Measurements from ENCODE around the gene ARFGAP3. TPM values are rescaled to one million over a fixed set of nuclear protein-coding genes. Genes with fewer than 3 reads are reported as not detected.

ARFGAP3 gene
- total RNA-seq, 1 experiment from 2014 or later: 27.0 TPM

GRCh38 chr22:42868751-42869251 lies 11.7 kb upstream of the ARFGAP3 start:
- intact Hi-C loops (cut with micrococcal nuclease; ENCODE audit: unreplicated experiment): no loop called here
- H3K4me1 ChIP-seq (ENCODE audit: control insufficient read depth, insufficient read depth, low read length): no peaks in the 10 kb centered on the region; the same call in 1 of the 2 replicates
- ATAC-seq (no peak), DNase-seq (ENCODE audit: low read depth, low spot score) (no peak)
- no peaks in the 10 kb centered on the region; the same call in 1 of the 2 replicates for H3K36me3 ChIP-seq (ENCODE audit: control insufficient read depth, insufficient read depth, low read length)
- ChIA-PET POLR2A (interaction anchor here (0.6 kb wide), 1 partner anchor 54 kb away, joined by 3 read pairs; no protein-coding TSS in a partner anchor), CTCF (interaction anchor here (0.6 to 0.7 kb wide), 2 partner anchors 34 to 186 kb away, joined by 4 to 6 read pairs; no protein-coding TSS in a partner anchor)
- no peaks in the 10 kb centered on the region for H3K27me3 ChIP-seq (ENCODE audit: control insufficient read depth, insufficient read depth, low read length)
- no peak overlapping the region for H3K4me3 ChIP-seq (ENCODE audit: low read depth in 2 of 2, low read length in 2 of 2)
- H3K27ac ChIP-seq (ENCODE audit: low read length): no peak overlapping the region
- no TSS peak for BruUV-seq (replicated peaks)
- TF ChIP-seq SIN3A (IDR thresholded peaks at IDR 0.05; ENCODE audit: borderline replicate concordance, insufficient read depth, low read depth, low read length) (no peak), REST (IDR thresholded peaks at IDR 0.05; ENCODE audit: insufficient read depth in 1 of 2, low read depth in 2 of 2, low read length in 1 of 2) (no peak), CTCF (IDR thresholded peaks at IDR 0.05) (no peak), TCF7L2 (IDR thresholded peaks at IDR 0.05; ENCODE audit: low read depth, low read length) (no peak), POLR2AphosphoS5 (IDR thresholded peaks at IDR 0.05; ENCODE audit: low read depth, low read length) (no peak)
- no peaks in the 10 kb centered on the region for H3K9me3 ChIP-seq (ENCODE audit: control insufficient read depth, insufficient read depth, low read depth, low read length)
- in situ Hi-C loops (cut with HindIII; ENCODE audit: low pct_unique_long_range_greater_than_20kb, low sequenced_read_pairs): no loop called here

GRCh38 chr22:42866100-42866499 lies 9.0 kb upstream of the ARFGAP3 start:
- intact Hi-C loops (cut with micrococcal nuclease; ENCODE audit: unreplicated experiment) (no loop called here), in situ Hi-C loops (cut with HindIII; ENCODE audit: low pct_unique_long_range_greater_than_20kb, low sequenced_read_pairs) (no loop called here)
- Histone ChIP-seq H3K27me3 (ENCODE audit: control insufficient read depth, insufficient read depth, low read length) (no peaks in the 10 kb centered on the region), H3K27ac (ENCODE audit: low read length) (no peak overlapping the region), H3K36me3 (ENCODE audit: control insufficient read depth, insufficient read depth, low read length) (no peaks in the 10 kb centered on the region), H3K9me3 (ENCODE audit: control insufficient read depth, insufficient read depth, low read depth, low read length) (no peaks in the 10 kb centered on the region), H3K4me3 (ENCODE audit: low read depth in 2 of 2, low read length in 2 of 2) (no peak overlapping the region), H3K4me1 (ENCODE audit: control insufficient read depth, insufficient read depth, low read length) (no peaks in the 10 kb centered on the region; the same call in 1 of the 2 replicates)
- ChIA-PET CTCF (no interaction called here), POLR2A (no interaction called here)
- no peak for TF ChIP-seq CTCF (IDR thresholded peaks at IDR 0.05)
- TF ChIP-seq TCF7L2 (IDR thresholded peaks at IDR 0.05; ENCODE audit: low read depth, low read length): no peak
- no peak for TF ChIP-seq SIN3A (IDR thresholded peaks at IDR 0.05; ENCODE audit: borderline replicate concordance, insufficient read depth, low read depth, low read length)
- no peak for DNase-seq (ENCODE audit: low read depth, low spot score)
- ATAC-seq: no peak
- no TSS peak for BruUV-seq (replicated peaks)
